MG63 (cell line): ENCODE results near the gene NOP53. TPM values are rescaled to one million over a fixed set of nuclear protein-coding genes. Genes with fewer than 3 reads are reported as not detected.
"Not testable (repeated sequence)": the region's sequence is repeated elsewhere in the genome, so short reads cannot be mapped to it uniquely, and the experiment has no call there.

Experiments
- DNase-seq: peaks from one replicate; pipeline ENCODE4 v3.0.0-alpha.2; 2020
- H3K27me3 ChIP-seq: fragments of 250-450 bp; sonication (Bioruptor Pico); 2 replicates; pipeline ENCODE4 v1.5.1; 2020; ENCODE audit warnings: mild to moderate bottlenecking, moderate library complexity
- H3K36me3 ChIP-seq: fragments of 250-450 bp; sonication (Bioruptor Pico); 2 replicates; pipeline ENCODE4 v1.5.1; 2020; ENCODE audit warnings: mild to moderate bottlenecking, moderate library complexity
- H3K4me3 ChIP-seq: fragments of 250-450 bp; sonication (Bioruptor Pico); 2 replicates; pipeline ENCODE4 v1.5.1; 2020; ENCODE audit warnings: mild to moderate bottlenecking, moderate library complexity
- H3K9me3 ChIP-seq: fragments of 250-450 bp; sonication (Bioruptor Pico); 2 replicates; pipeline ENCODE4 v1.5.1; 2020; ENCODE audit warnings: mild to moderate bottlenecking, moderate library complexity
- total RNA-seq: library from RNA; depleted of rRNA; stranded (reverse); fragments of >200 nt; shearing (Covaris generic); gene quantifications from 2 replicates; pipeline ENCODE4 v1.2.3, GENCODE V29; 2014; ENCODE audit warnings: low replicate concordance

NOP53 gene
- total RNA-seq, 1 experiment from 2014 or later: 428 TPM

GRCh38 chr19:47758443-47758804 is 13.1 kb downstream of the NOP53 start:
- H3K36me3 ChIP-seq: peaks cover 50% of the 10 kb centered on the region
- H3K4me3 ChIP-seq: no peak overlapping the region
- H3K27me3 ChIP-seq: no peaks in the 10 kb centered on the region
- no peak for DNase-seq
- no peaks in the 10 kb centered on the region for H3K9me3 ChIP-seq

GRCh38 chr19:47760632-47760999 is 15.3 kb downstream of the NOP53 start:
- no peak for DNase-seq

GRCh38 chr19:47761566-47761965 is 16.2 kb downstream of the NOP53 start:
- no peaks in the 10 kb centered on the region for H3K9me3 ChIP-seq
- H3K27me3 ChIP-seq: no peaks in the 10 kb centered on the region
- no peak overlapping the region for H3K4me3 ChIP-seq
- peaks cover 26% of the 10 kb centered on the region for H3K36me3 ChIP-seq
- DNase-seq: no peak

More at GRCh38 chr19:47760632-47760999, 15.3 kb downstream of the NOP53 start:
- no peaks in the 10 kb centered on the region for H3K27me3 ChIP-seq
- no peaks in the 10 kb centered on the region for H3K9me3 ChIP-seq
- no peak overlapping the region for H3K4me3 ChIP-seq
- H3K36me3 ChIP-seq: peaks cover 35% of the 10 kb centered on the region

GRCh38 chr19:47762151-47762550 is 16.8 kb downstream of the NOP53 start:
- Histone ChIP-seq H3K4me3 (no peak overlapping the region), H3K36me3 (peaks cover 20% of the 10 kb centered on the region), H3K9me3 (no peaks in the 10 kb centered on the region), H3K27me3 (no peaks in the 10 kb centered on the region)
- DNase-seq: no peak

GRCh38 chr19:47762615-47763308 is 17.4 kb downstream of the NOP53 start:
- DNase-seq: no peak
- Histone ChIP-seq H3K9me3 (no peaks in the 10 kb centered on the region), H3K27me3 (no peaks in the 10 kb centered on the region), H3K4me3 (no peak overlapping the region), H3K36me3 (peaks cover 14% of the 10 kb centered on the region)

- DNase-seq, H3K36me3 ChIP-seq, H3K4me3 ChIP-seq, H3K9me3 ChIP-seq, H3K27me3 ChIP-seq: not testable (repeated sequence)
These were observed 19.4 kb downstream of the NOP53 start for GRCh38 chr19:47764705-47765104.

GRCh38 chr19:47765523-47766358 is 20.4 kb downstream of the NOP53 start:
- no peaks in the 10 kb centered on the region for H3K9me3 ChIP-seq
- no peak overlapping the region for H3K4me3 ChIP-seq
- peak; percentile 31 for DNase-seq
- H3K36me3 ChIP-seq: no peaks in the 10 kb centered on the region
- H3K27me3 ChIP-seq: no peaks in the 10 kb centered on the region

- Histone ChIP-seq H3K4me3 (no peak overlapping the region), H3K36me3 (no peaks in the 10 kb centered on the region), H3K9me3 (no peaks in the 10 kb centered on the region), H3K27me3 (no peaks in the 10 kb centered on the region)
- no peak for DNase-seq
These were observed 20.9 kb downstream of the NOP53 start for GRCh38 chr19:47766359-47766620.

GRCh38 chr19:47766670-47767069 is 21.3 kb downstream of the NOP53 start:
- Histone ChIP-seq H3K27me3 (no peaks in the 10 kb centered on the region), H3K4me3 (no peak overlapping the region), H3K9me3 (no peaks in the 10 kb centered on the region), H3K36me3 (no peaks in the 10 kb centered on the region)
- DNase-seq: no peak

- no peak for DNase-seq
- H3K4me3 ChIP-seq: no peak overlapping the region
- H3K27me3 ChIP-seq: no peaks in the 10 kb centered on the region
- H3K36me3 ChIP-seq: no peaks in the 10 kb centered on the region
- H3K9me3 ChIP-seq: no peaks in the 10 kb centered on the region
These were observed 22.0 kb downstream of the NOP53 start for GRCh38 chr19:47767349-47767748.

GRCh38 chr19:47768604-47769003 is 23.3 kb downstream of the NOP53 start:
- DNase-seq: no peak
- Histone ChIP-seq H3K36me3 (no peaks in the 10 kb centered on the region), H3K4me3 (no peak overlapping the region), H3K27me3 (no peaks in the 10 kb centered on the region), H3K9me3 (no peaks in the 10 kb centered on the region)

GRCh38 chr19:47769534-47769933 is 24.2 kb downstream of the NOP53 start:
- Histone ChIP-seq H3K27me3 (no peaks in the 10 kb centered on the region), H3K4me3 (no peak overlapping the region), H3K36me3 (no peaks in the 10 kb centered on the region), H3K9me3 (no peaks in the 10 kb centered on the region)
- no peak for DNase-seq

GRCh38 chr19:47771291-47771690 is 25.9 kb downstream of the NOP53 start:
- H3K4me3 ChIP-seq, H3K36me3 ChIP-seq, H3K27me3 ChIP-seq, DNase-seq, H3K9me3 ChIP-seq: not testable (repeated sequence)

- no peak overlapping the region for H3K4me3 ChIP-seq
- H3K36me3 ChIP-seq: peaks cover 9% of the 10 kb centered on the region
- H3K27me3 ChIP-seq: no peaks in the 10 kb centered on the region
- DNase-seq: no peak
- no peaks in the 10 kb centered on the region; the same call in 1 of the 2 replicates for H3K9me3 ChIP-seq
These were observed 31.2 kb downstream of the NOP53 start for GRCh38 chr19:47776568-47776967.

- not testable (repeated sequence) for DNase-seq
- H3K36me3 ChIP-seq: peaks cover 13% of the 10 kb centered on the region
These were observed 32.1 kb downstream of the NOP53 start for GRCh38 chr19:47777245-47778048.

GRCh38 chr19:47778049-47778953 is 33.0 kb downstream of the NOP53 start, which contains the start of gene SELENOW:
TSS of gene SELENOW (plus strand) at chr19:47778703. CDS start at chr19:47778786, 83 bp downstream.
- no peaks in the 10 kb centered on the region for H3K27me3 ChIP-seq
- peak within 1 kb of the TSS; percentile 80 for H3K4me3 ChIP-seq
- peak; percentile 72 for DNase-seq
- peaks cover 13% of the 10 kb centered on the region for H3K36me3 ChIP-seq
- H3K9me3 ChIP-seq: no peaks in the 10 kb centered on the region; the same call in 1 of the 2 replicates

More at GRCh38 chr19:47777245-47778048, 32.1 kb downstream of the NOP53 start:
- not testable (repeated sequence) for H3K27me3 ChIP-seq, H3K9me3 ChIP-seq
- peak overlapping the region; percentile 80 for H3K4me3 ChIP-seq
